Central memory CD8-positive, alpha-beta T cell (primary cell): ENCODE measurements around the gene LINS1.

Source experiments
- ATAC-seq: fragments of 150-1000 bp; cut with Tn5 transposase; replicated peaks from 2 replicates; pipeline ENCODE4 v1.10.0; 2022; ENCODE audit warnings: mild to moderate bottlenecking, moderate FRiP score, moderate number of reproducible peaks; ENCODE audit not compliant: poor library complexity, severe bottlenecking; ENCODE audit errors: extremely low read depth
- DNase-seq, 2 donors: peaks; one replicate each; pipeline ENCODE4 v3.0.0; 2021; ENCODE audit warnings: low spot score in 2 of 2
- H3K27ac Mint-ChIP-seq: one replicate; pipeline ENCODE4 v1.8.0; 2022; ENCODE audit warnings: low read depth, mild to moderate bottlenecking, moderate library complexity, mixed read lengths
- H3K27me3 Mint-ChIP-seq: one replicate; pipeline ENCODE4 v1.8.0; 2022; ENCODE audit warnings: mixed read lengths
- H3K36me3 Mint-ChIP-seq: one replicate; pipeline ENCODE4 v1.8.0; 2022; ENCODE audit warnings: mild to moderate bottlenecking, moderate library complexity, mixed read lengths; ENCODE audit not compliant: insufficient read depth
- H3K4me1 Mint-ChIP-seq: one replicate; pipeline ENCODE4 v1.8.0; 2022; ENCODE audit warnings: mixed read lengths
- H3K4me3 Mint-ChIP-seq: one replicate; pipeline ENCODE4 v1.8.0; 2022; ENCODE audit warnings: mild to moderate bottlenecking, moderate library complexity, mixed read lengths
- H3K9me3 Mint-ChIP-seq: one replicate; pipeline ENCODE4 v1.8.0; 2022; ENCODE audit warnings: mixed read lengths

LINS1 gene

GRCh38 chr15:100627789-100628395 is 25.9 kb upstream of the LINS1 start:
- H3K4me1 Mint-ChIP-seq = peaks cover 23% of the 10 kb centered on the region
- no peak overlapping the region for H3K4me3 Mint-ChIP-seq
- H3K9me3 Mint-ChIP-seq = no peaks in the 10 kb centered on the region

GRCh38 chr15:100623301-100623700 is 21.3 kb upstream of the LINS1 start:
- peaks cover 9% of the 10 kb centered on the region for H3K4me1 Mint-ChIP-seq

More at GRCh38 chr15:100627789-100628395, 25.9 kb upstream of the LINS1 start:
- Mint-ChIP-seq H3K36me3 (peaks cover 23% of the 10 kb centered on the region), H3K27me3 (no peaks in the 10 kb centered on the region), H3K27ac (no peak overlapping the region)
- peak; percentile 37 to 53 for DNase-seq
- peak; percentile 46 for ATAC-seq

GRCh38 chr15:100616700-100617099 is 14.7 kb upstream of the LINS1 start:
- no peak overlapping the region for H3K27ac Mint-ChIP-seq
- peaks cover 53% of the 10 kb centered on the region for H3K36me3 Mint-ChIP-seq
- DNase-seq = no peak
- H3K27me3 Mint-ChIP-seq = no peaks in the 10 kb centered on the region
- peaks cover 32% of the 10 kb centered on the region for H3K4me1 Mint-ChIP-seq
- no peak overlapping the region for H3K4me3 Mint-ChIP-seq
- no peak for ATAC-seq
- no peaks in the 10 kb centered on the region for H3K9me3 Mint-ChIP-seq

More at GRCh38 chr15:100623301-100623700, 21.3 kb upstream of the LINS1 start:
- no peaks in the 10 kb centered on the region for H3K9me3 Mint-ChIP-seq
- H3K36me3 Mint-ChIP-seq = peaks cover 17% of the 10 kb centered on the region
- H3K4me3 Mint-ChIP-seq = no peak overlapping the region
- H3K27ac Mint-ChIP-seq = no peak overlapping the region
- H3K27me3 Mint-ChIP-seq = no peaks in the 10 kb centered on the region
- ATAC-seq (no peak), DNase-seq (no peak)

GRCh38 chr15:100615801-100616200 is 13.8 kb upstream of the LINS1 start:
- ATAC-seq = no peak
- no peaks in the 10 kb centered on the region for H3K27me3 Mint-ChIP-seq
- H3K27ac Mint-ChIP-seq = no peak overlapping the region
- H3K36me3 Mint-ChIP-seq = peaks cover 55% of the 10 kb centered on the region
- no peaks in the 10 kb centered on the region for H3K9me3 Mint-ChIP-seq
- DNase-seq = no peak
- no peak overlapping the region for H3K4me3 Mint-ChIP-seq
- H3K4me1 Mint-ChIP-seq = peaks cover 32% of the 10 kb centered on the region

- no peak overlapping the region for H3K27ac Mint-ChIP-seq
- no peak for DNase-seq
- no peak for ATAC-seq
- H3K9me3 Mint-ChIP-seq = no peaks in the 10 kb centered on the region
- H3K4me3 Mint-ChIP-seq = no peak overlapping the region
- H3K27me3 Mint-ChIP-seq = no peaks in the 10 kb centered on the region
- H3K4me1 Mint-ChIP-seq = peaks cover 32% of the 10 kb centered on the region
- peaks cover 56% of the 10 kb centered on the region for H3K36me3 Mint-ChIP-seq
Observed at GRCh38 chr15:100614918-100615317, 12.9 kb upstream of the LINS1 start.

GRCh38 chr15:100614336-100614735 is 12.4 kb upstream of the LINS1 start:
- Mint-ChIP-seq H3K9me3 (no peaks in the 10 kb centered on the region), H3K4me3 (no peak overlapping the region), H3K27me3 (no peaks in the 10 kb centered on the region), H3K36me3 (peaks cover 57% of the 10 kb centered on the region), H3K27ac (no peak overlapping the region), H3K4me1 (peaks cover 32% of the 10 kb centered on the region)
- DNase-seq = no peak
- ATAC-seq = no peak

- no peak overlapping the region for H3K27ac Mint-ChIP-seq
- peaks cover 55% of the 10 kb centered on the region for H3K36me3 Mint-ChIP-seq
- peaks cover 32% of the 10 kb centered on the region for H3K4me1 Mint-ChIP-seq
- H3K9me3 Mint-ChIP-seq = no peaks in the 10 kb centered on the region
- no peak overlapping the region for H3K4me3 Mint-ChIP-seq
- H3K27me3 Mint-ChIP-seq = no peaks in the 10 kb centered on the region
- no peak for ATAC-seq
- DNase-seq = no peak
Observed at GRCh38 chr15:100613208-100613607, 11.2 kb upstream of the LINS1 start.

GRCh38 chr15:100612539-100612938 is 10.6 kb upstream of the LINS1 start:
- Mint-ChIP-seq H3K36me3 (peaks cover 57% of the 10 kb centered on the region), H3K4me1 (peaks cover 30% of the 10 kb centered on the region), H3K27me3 (no peaks in the 10 kb centered on the region), H3K27ac (no peak overlapping the region), H3K4me3 (no peak overlapping the region), H3K9me3 (no peaks in the 10 kb centered on the region)
- no peak for ATAC-seq
- no peak for DNase-seq

- H3K27me3 Mint-ChIP-seq = no peaks in the 10 kb centered on the region
- ATAC-seq = peak; percentile 11
- peak in 1 of 2 donors; percentile 13 for DNase-seq
- no peak overlapping the region for H3K4me3 Mint-ChIP-seq
- H3K27ac Mint-ChIP-seq = no peak overlapping the region
- H3K4me1 Mint-ChIP-seq = peaks cover 41% of the 10 kb centered on the region
- peaks cover 20% of the 10 kb centered on the region for H3K36me3 Mint-ChIP-seq
- no peaks in the 10 kb centered on the region for H3K9me3 Mint-ChIP-seq
Observed at GRCh38 chr15:100602823-100603393, 924 bp upstream of the LINS1 start.

GRCh38 chr15:100601617-100602063 is 344 bp downstream of the LINS1 start:
- ATAC-seq (peak; percentile 13), DNase-seq (no peak)
- H3K4me3 Mint-ChIP-seq = no peak overlapping the region
- no peak overlapping the region for H3K27ac Mint-ChIP-seq
- H3K27me3 Mint-ChIP-seq = no peaks in the 10 kb centered on the region
- peaks cover 14% of the 10 kb centered on the region for H3K36me3 Mint-ChIP-seq
- no peaks in the 10 kb centered on the region for H3K9me3 Mint-ChIP-seq
- peaks cover 46% of the 10 kb centered on the region for H3K4me1 Mint-ChIP-seq

- DNase-seq = no peak
- Mint-ChIP-seq H3K9me3 (no peaks in the 10 kb centered on the region), H3K27me3 (no peaks in the 10 kb centered on the region), H3K4me1 (peaks cover 48% of the 10 kb centered on the region), H3K4me3 (no peak overlapping the region), H3K27ac (no peak overlapping the region), H3K36me3 (peaks cover 14% of the 10 kb centered on the region)
- ATAC-seq = no peak
Observed at GRCh38 chr15:100601163-100601562, 821 bp downstream of the LINS1 start.

- Mint-ChIP-seq H3K4me1 (peaks cover 44% of the 10 kb centered on the region), H3K4me3 (no peak overlapping the region)
Observed at GRCh38 chr15:100598655-100599054, 3.3 kb downstream of the LINS1 start.

GRCh38 chr15:100597862-100598261 is 4.1 kb downstream of the LINS1 start:
- DNase-seq (no peak), ATAC-seq (no peak)
- Mint-ChIP-seq H3K4me3 (peak overlapping the region; percentile 64), H3K9me3 (no peaks in the 10 kb centered on the region), H3K4me1 (peaks cover 44% of the 10 kb centered on the region), H3K36me3 (peaks cover 5% of the 10 kb centered on the region), H3K27ac (peak overlapping the region; percentile 80), H3K27me3 (no peaks in the 10 kb centered on the region)

More at GRCh38 chr15:100598655-100599054, 3.3 kb downstream of the LINS1 start:
- DNase-seq = no peak
- no peak for ATAC-seq
- H3K27me3 Mint-ChIP-seq = no peaks in the 10 kb centered on the region
- H3K36me3 Mint-ChIP-seq = peaks cover 6% of the 10 kb centered on the region
- H3K27ac Mint-ChIP-seq = no peak overlapping the region
- H3K9me3 Mint-ChIP-seq = no peaks in the 10 kb centered on the region
